Gastrocnemius medialis (tissue), 4 donors: Measurements from ENCODE around the gene DUSP22. TPM values are rescaled to one million over a fixed set of nuclear protein-coding genes. Genes with fewer than 3 reads are reported as not detected.

Source experiments
- ATAC-seq, 2 donors: fragments of 150-250 bp; one replicate each; pipeline ENCODE4 v1.9.1; 2016
- DNase-seq, 2 donors: peaks; one replicate each; pipeline ENCODE4 v3.0.0-alpha.2; 2019
- H3K27ac ChIP-seq, 4 donors: fragments of 200-600 bp; sonication (generic); 1 replicate in 1 of 4; 2 replicates in 3 of 4; pipeline ENCODE4 v1.5.1; 2016 to 2018; ENCODE audit warnings: mild to moderate bottlenecking in 2 of 4, moderate library complexity in 1 of 4
- H3K27me3 ChIP-seq, 3 donors: fragments of 200-600 bp; sonication (generic) in 2 of 3; 1 replicate in 1 of 3; 2 replicates in 2 of 3; pipeline versions ENCODE4 v1.5.1 to v1.6.0; 2016 to 2019; ENCODE audit warnings: mild to moderate bottlenecking in 1 of 3, moderate library complexity in 1 of 3
- H3K36me3 ChIP-seq, 2 donors: fragments of 200-600 bp; sonication (generic) in 1 of 2; one replicate each; pipeline ENCODE4 v1.5.1; 2017 to 2018
- H3K4me1 ChIP-seq, 2 donors: fragments of 200-600 bp; sonication (generic) in 1 of 2; one replicate each; pipeline ENCODE4 v1.5.1; 2016 to 2017; ENCODE audit warnings: mild to moderate bottlenecking in 2 of 2
- H3K4me3 ChIP-seq, 4 donors: fragments of 200-600 bp; sonication (generic) in 3 of 4; 1 replicate in 1 of 4; 2 replicates in 3 of 4; pipeline ENCODE4 v1.5.1; 2016 to 2019; ENCODE audit warnings: mild to moderate bottlenecking in 2 of 4
- H3K9me3 ChIP-seq, 3 donors: fragments of 200-600 bp; sonication (generic) in 2 of 3; 1 replicate in 1 of 3; 2 replicates in 2 of 3; pipeline ENCODE4 v1.5.1; 2016 to 2019
- POLR2A ChIP-seq, 2 donors: fragments of 450-650 bp; IDR thresholded peaks; one replicate each; pipeline ENCODE4 v1.6.1; 2017; ENCODE audit warnings: antibody characterized with exemption in 2 of 2, mild to moderate bottlenecking in 2 of 2, moderate library complexity in 2 of 2
- in situ Hi-C, 4 donors: fragments of 200-750 bp; cut with MboI; loops; one replicate each; pipeline versions ENCODE4 v1.15.0 to v1.8.0; 2017; ENCODE audit warnings: low sequenced_read_pairs in 4 of 4
- intact Hi-C: fragments of 100-400 bp; cut with DNase I; formaldehyde crosslinking; loops from one replicate; pipeline ENCODE4 v1.15.1; 2023; ENCODE audit warnings: low total_unique reads
- total RNA-seq, 4 donors: library from RNA; depleted of rRNA; stranded (reverse); fragments of >200 nt; gene quantifications; one replicate each; pipeline versions ENCODE4 v1.1.0 to v1.2.3, GENCODE V29; 2016
- TF ChIP-seq, protein P1 (sequence below), 5 experiments: fragments of 450-650 bp in 3 of 5; fragments of 200-600 bp in 2 of 5; sonication (generic) in 2 of 5; IDR thresholded peaks in 4 of 5; conservative IDR thresholded peaks in 1 of 5; 1 replicate in 4 of 5; 2 replicates in 1 of 5; pipeline ENCODE4 v1.5.1; 2016 to 2019; ENCODE audit warnings: antibody characterized with exemption in 5 of 5, mild to moderate bottlenecking in 3 of 5, moderate library complexity in 3 of 5

Gene DUSP22
- total RNA-seq, 4 donors from 2014 or later = 53.4 to 70.7 (median 61.3) TPM

DNA sequence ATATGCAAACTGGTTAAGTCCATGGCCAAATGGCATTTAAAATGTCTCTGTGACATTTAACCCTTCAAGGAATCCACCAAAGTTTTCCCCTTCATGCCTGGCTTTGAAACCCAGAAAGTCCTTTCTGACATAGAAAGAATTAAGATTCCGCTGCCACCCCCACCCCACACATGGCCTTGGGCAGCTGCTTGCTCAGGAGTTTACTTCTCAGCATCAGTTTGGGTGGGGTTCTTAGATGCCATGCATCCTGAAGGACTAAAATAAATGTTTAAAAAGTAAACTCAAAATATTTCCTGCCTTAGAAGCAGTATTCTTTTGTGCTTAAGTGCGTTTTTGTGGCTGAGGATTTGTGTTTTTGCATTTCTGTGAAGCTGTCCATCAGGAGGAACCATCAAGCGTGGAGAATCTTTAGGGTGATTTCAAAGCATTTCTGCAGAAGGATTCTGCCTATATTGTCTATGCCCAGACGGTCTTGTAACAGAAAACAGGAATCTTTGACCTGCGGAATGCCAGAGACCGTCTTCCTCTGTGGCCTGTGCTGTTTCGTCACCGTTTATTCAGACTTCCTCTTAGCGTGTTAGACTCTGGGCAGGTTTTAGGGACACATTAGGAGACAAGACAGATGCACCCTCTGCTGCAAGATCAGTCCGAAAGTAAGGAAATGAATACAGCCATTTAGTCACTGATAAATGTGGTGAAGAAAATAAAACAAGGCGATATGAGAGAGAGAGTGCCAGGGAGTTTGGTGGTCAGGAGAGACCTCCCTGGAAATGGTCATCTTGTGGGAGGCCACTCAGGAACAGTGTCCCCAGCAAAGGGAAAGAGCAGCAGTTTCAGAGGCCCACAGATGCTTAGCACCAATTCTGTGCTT lies 6.2 kb downstream of the DUSP22 start:
- no peaks in the 10 kb centered on the region for H3K36me3 ChIP-seq
- TF ChIP-seq, protein P1, sequence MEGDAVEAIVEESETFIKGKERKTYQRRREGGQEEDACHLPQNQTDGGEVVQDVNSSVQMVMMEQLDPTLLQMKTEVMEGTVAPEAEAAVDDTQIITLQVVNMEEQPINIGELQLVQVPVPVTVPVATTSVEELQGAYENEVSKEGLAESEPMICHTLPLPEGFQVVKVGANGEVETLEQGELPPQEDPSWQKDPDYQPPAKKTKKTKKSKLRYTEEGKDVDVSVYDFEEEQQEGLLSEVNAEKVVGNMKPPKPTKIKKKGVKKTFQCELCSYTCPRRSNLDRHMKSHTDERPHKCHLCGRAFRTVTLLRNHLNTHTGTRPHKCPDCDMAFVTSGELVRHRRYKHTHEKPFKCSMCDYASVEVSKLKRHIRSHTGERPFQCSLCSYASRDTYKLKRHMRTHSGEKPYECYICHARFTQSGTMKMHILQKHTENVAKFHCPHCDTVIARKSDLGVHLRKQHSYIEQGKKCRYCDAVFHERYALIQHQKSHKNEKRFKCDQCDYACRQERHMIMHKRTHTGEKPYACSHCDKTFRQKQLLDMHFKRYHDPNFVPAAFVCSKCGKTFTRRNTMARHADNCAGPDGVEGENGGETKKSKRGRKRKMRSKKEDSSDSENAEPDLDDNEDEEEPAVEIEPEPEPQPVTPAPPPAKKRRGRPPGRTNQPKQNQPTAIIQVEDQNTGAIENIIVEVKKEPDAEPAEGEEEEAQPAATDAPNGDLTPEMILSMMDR (IDR thresholded peaks at IDR 0.05 in 4 of 5, conservative IDR thresholded peaks at IDR 0.05 in 1 of 5) = no peak
- DNase-seq = no peak
- intact Hi-C loops = no loop called here
- peak overlapping the region in 1 of 4 donors; percentile 1 for H3K4me3 ChIP-seq
- no peaks in the 10 kb centered on the region for H3K27me3 ChIP-seq
- peaks cover 54 to 63% of the 10 kb centered on the region in 2 donors for H3K4me1 ChIP-seq
- no peaks in the 10 kb centered on the region for H3K9me3 ChIP-seq
- in situ Hi-C loops = no loop called here
- peak overlapping the region; percentile 65 to 78 (median 69) for H3K27ac ChIP-seq
- ATAC-seq = peak in 1 of 2 donors; percentile 3

- no peak for TF ChIP-seq POLR2A (IDR thresholded peaks at IDR 0.05)
- TF ChIP-seq, protein P1 (IDR thresholded peaks at IDR 0.05 in 4 of 5, conservative IDR thresholded peaks at IDR 0.05 in 1 of 5) = no peak
- no peaks in the 10 kb centered on the region for H3K36me3 ChIP-seq
- no peaks in the 10 kb centered on the region for H3K27me3 ChIP-seq
- H3K4me1 ChIP-seq = peaks cover 46 to 54% of the 10 kb centered on the region in 2 donors
- DNase-seq = no peak
- ATAC-seq = peak; percentile 97 to 99
- no peaks in the 10 kb centered on the region for H3K9me3 ChIP-seq
- peak overlapping the region in 2 of 4 donors; percentile 1 to 4 for H3K4me3 ChIP-seq
- H3K27ac ChIP-seq = peak overlapping the region; percentile 65 to 78 (median 69)
- in situ Hi-C loops = no loop called here
- intact Hi-C loops = no loop called here
These were observed 7.1 kb downstream of the DUSP22 start for GRCh38 chr6:299104-299980.

GRCh38 chr6:300026-300425 lies 7.7 kb downstream of the DUSP22 start:
- H3K4me1 ChIP-seq = peaks cover 43 to 49% of the 10 kb centered on the region in 2 donors
- TF ChIP-seq POLR2A (IDR thresholded peaks at IDR 0.05) = no peak
- TF ChIP-seq, protein P1 (IDR thresholded peaks at IDR 0.05 in 4 of 5, conservative IDR thresholded peaks at IDR 0.05 in 1 of 5) = no peak
- peak overlapping the region; percentile 65 to 78 (median 69) for H3K27ac ChIP-seq
- in situ Hi-C loops = no loop called here
- no peaks in the 10 kb centered on the region for H3K27me3 ChIP-seq
- no peaks in the 10 kb centered on the region for H3K9me3 ChIP-seq
- DNase-seq (no peak), ATAC-seq (no peak)
- intact Hi-C loops = no loop called here
- H3K4me3 ChIP-seq = peak overlapping the region in 1 of 4 donors; percentile 4
- H3K36me3 ChIP-seq = no peaks in the 10 kb centered on the region

GRCh38 chr6:300494-301198 lies 8.4 kb downstream of the DUSP22 start:
- no peak overlapping the region for H3K4me3 ChIP-seq
- H3K27me3 ChIP-seq = no peaks in the 10 kb centered on the region
- intact Hi-C loops = no loop called here
- no peaks in the 10 kb centered on the region for H3K36me3 ChIP-seq
- H3K27ac ChIP-seq = no peak overlapping the region
- DNase-seq (no peak), ATAC-seq (no peak)
- H3K4me1 ChIP-seq = peaks cover 46 to 49% of the 10 kb centered on the region in 2 donors
- no peaks in the 10 kb centered on the region for H3K9me3 ChIP-seq
- in situ Hi-C loops = no loop called here
- TF ChIP-seq POLR2A (IDR thresholded peaks at IDR 0.05) = no peak
- TF ChIP-seq, protein P1 (IDR thresholded peaks at IDR 0.05 in 4 of 5, conservative IDR thresholded peaks at IDR 0.05 in 1 of 5) = no peak
